ACC112 (cell line): Measurements from ENCODE around the gene ZCCHC7.

Experiments used
- H2AFZ ChIP-seq: fragments of 200-600 bp; sonication (generic); one replicate; pipeline ENCODE4 v1.6.0; 2017; ENCODE audit warnings: antibody characterized with exemption, low read length; ENCODE audit not compliant: unreplicated experiment
- H3K27ac ChIP-seq: fragments of 200-600 bp; sonication (generic); 2 replicates; pipeline ENCODE4 v1.5.1; 2014; ENCODE audit warnings: low read depth, mild to moderate bottlenecking, antibody characterized with exemption, low read length, moderate library complexity
- H3K27me3 ChIP-seq: fragments of 200-600 bp; sonication (generic); 2 replicates; pipeline ENCODE4 v1.6.1; 2014; ENCODE audit warnings: mild to moderate bottlenecking, antibody characterized with exemption, low read length, moderate library complexity, mixed read lengths; ENCODE audit not compliant: insufficient read depth
- H3K36me3 ChIP-seq: fragments of 200-600 bp; sonication (generic); 2 replicates; pipeline ENCODE4 v1.6.1; 2016; ENCODE audit warnings: mild to moderate bottlenecking, antibody characterized with exemption, low read length, moderate library complexity, mixed read lengths; ENCODE audit not compliant: insufficient read depth
- H3K4me1 ChIP-seq: fragments of 200-600 bp; sonication (generic); one replicate; pipeline ENCODE4 v1.6.1; 2016; ENCODE audit warnings: low read length, mixed read lengths; ENCODE audit not compliant: insufficient read depth, unreplicated experiment, control insufficient read depth
- H3K4me3 ChIP-seq: fragments of 200-600 bp; sonication (generic); 2 replicates; pipeline ENCODE4 v1.5.1; 2014; ENCODE audit warnings: mild to moderate bottlenecking, low read depth, low read length
- H3K79me2 ChIP-seq: fragments of 200-600 bp; sonication (generic); one replicate; pipeline ENCODE4 v1.6.0; 2016; ENCODE audit warnings: low read length; ENCODE audit not compliant: control insufficient read depth, unreplicated experiment, insufficient read depth

Gene ZCCHC7

DNA sequence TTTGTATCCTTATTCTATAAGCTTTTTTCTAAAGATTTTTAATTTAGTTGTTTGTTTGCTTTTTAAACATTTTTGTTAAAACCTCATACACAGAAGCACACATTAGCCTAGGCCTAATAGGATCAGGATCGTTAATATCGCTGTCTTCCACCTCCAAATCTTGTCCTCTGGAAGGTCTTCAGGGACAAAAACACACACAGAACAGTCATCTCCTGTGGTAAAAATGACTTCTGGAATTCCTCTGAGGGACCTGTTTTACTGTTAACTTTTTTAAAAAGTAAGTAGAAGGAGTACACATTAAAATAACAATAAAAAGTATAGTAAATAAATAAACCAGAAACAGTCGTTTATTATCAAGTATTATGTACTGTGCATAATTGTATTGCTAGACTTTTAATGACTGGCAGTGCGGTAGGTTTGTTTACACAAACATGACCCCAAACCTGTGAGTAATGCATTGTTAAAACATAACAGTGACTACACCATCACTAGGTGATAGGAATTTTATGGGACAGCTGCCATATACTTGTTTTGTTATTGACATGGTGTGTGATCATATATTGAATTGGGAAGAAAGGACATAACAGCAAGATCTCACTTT is 109.6 kb downstream of the ZCCHC7 start:
- Histone ChIP-seq H2AFZ (no peak overlapping the region), H3K4me3 (no peak overlapping the region), H3K27ac (no peak overlapping the region), H3K27me3 (no peaks in the 10 kb centered on the region), H3K79me2 (no peaks in the 10 kb centered on the region), H3K36me3 (no peaks in the 10 kb centered on the region), H3K4me1 (peaks cover 6% of the 10 kb centered on the region)

DNA sequence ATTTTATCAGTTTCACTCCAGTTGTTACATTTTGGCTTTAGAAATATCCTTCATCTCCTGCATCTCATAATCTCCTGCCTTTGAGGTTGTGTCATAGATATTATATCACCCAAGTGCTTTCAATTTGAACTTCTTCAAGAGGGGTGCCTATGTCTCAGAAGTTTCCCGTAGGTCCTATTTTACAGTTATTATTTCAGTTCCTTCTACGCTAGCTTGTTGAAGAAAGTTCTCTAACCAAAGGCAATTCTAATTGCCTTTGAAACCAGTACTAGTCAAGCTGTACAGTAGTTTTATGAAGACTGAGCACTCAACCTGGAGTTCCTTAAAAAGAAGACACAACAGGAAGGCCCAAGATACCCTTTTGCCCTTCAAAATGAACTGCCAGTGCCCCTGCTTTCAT is 116.4 kb downstream of the ZCCHC7 start:
- peaks cover 8% of the 10 kb centered on the region for H3K4me1 ChIP-seq
- no peaks in the 10 kb centered on the region for H3K27me3 ChIP-seq
- H3K4me3 ChIP-seq: no peak overlapping the region
- no peak overlapping the region for H2AFZ ChIP-seq
- no peaks in the 10 kb centered on the region for H3K36me3 ChIP-seq
- no peak overlapping the region for H3K27ac ChIP-seq
- H3K79me2 ChIP-seq: no peaks in the 10 kb centered on the region

DNA sequence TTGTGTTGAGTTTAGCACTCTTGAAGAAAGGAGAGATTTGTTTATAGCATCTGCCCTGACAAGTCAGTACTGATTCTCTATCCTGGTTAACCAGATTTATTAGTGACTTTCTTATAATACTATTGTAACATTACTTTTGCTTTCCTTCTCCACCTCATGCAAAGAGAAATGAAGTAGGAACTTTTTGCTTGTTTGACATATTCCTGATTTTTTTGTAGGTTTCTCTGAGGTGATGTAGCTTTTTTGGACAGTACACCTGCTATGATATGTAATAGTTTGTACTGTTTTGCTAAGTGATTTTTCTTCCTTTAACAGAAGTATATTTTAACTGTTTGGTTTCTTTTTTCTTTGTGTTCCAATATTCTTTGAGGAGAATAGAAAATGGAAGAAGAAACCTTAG is 117.7 kb downstream of the ZCCHC7 start:
- H3K4me3 ChIP-seq: no peak overlapping the region
- no peak overlapping the region for H2AFZ ChIP-seq
- H3K27me3 ChIP-seq: no peaks in the 10 kb centered on the region
- no peaks in the 10 kb centered on the region for H3K36me3 ChIP-seq
- no peaks in the 10 kb centered on the region for H3K79me2 ChIP-seq
- H3K4me1 ChIP-seq: peaks cover 8% of the 10 kb centered on the region
- H3K27ac ChIP-seq: no peak overlapping the region

DNA sequence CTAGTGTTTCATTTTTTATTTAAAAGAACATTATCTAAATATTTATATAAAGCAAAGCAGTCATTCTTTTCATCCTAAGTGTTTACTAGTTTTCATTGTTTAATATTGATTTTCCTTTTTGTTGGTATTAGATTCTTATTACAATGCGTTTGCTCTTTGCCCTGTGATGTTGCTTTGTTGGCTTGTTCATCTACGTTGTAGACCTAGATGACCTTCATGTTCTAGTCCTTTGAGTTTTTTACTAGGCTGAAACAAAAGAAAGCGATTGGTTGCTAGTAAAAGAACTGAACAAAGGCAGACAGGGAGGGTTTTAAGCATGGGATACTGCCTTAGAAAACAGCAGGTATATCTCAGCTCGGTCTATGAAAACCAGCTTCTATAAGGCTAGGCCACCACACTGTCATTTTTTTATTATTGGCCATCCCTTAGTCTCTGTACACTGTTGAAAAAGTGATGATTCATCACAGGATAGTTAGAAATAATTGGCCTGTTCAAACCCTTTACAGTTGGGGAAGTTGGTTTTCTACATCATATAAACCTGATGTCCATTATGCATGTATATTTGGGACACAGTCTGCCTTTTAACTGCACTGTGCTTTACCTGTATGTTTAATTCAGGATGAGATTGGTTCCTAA is 119.0 kb downstream of the ZCCHC7 start:
- Histone ChIP-seq H3K27ac (no peak overlapping the region), H3K27me3 (no peaks in the 10 kb centered on the region), H3K4me1 (peaks cover 8% of the 10 kb centered on the region), H3K4me3 (no peak overlapping the region), H2AFZ (no peak overlapping the region), H3K36me3 (no peaks in the 10 kb centered on the region), H3K79me2 (no peaks in the 10 kb centered on the region)

DNA sequence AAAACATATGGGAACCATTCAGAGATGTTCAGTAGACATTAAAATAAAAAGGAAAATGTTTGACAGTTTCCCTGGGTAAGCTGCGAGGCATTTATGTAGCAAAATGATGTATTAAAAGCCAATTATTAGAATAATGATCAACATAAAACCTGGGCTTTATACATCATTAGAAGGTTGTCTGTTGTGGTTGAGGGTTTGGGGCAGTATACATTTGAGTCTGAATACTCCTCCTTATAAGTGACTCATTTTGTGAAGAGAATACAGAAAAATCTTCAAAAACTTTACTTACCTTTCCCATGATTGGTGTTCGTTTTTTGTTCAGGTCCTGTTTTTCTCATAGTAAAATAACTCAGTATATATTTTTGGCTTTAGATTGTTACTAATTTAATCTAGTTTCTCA is 119.5 kb downstream of the ZCCHC7 start:
- no peak overlapping the region for H2AFZ ChIP-seq
- no peak overlapping the region for H3K4me3 ChIP-seq
- H3K36me3 ChIP-seq: no peaks in the 10 kb centered on the region
- no peaks in the 10 kb centered on the region for H3K27me3 ChIP-seq
- no peak overlapping the region for H3K27ac ChIP-seq
- peaks cover 8% of the 10 kb centered on the region for H3K4me1 ChIP-seq
- no peaks in the 10 kb centered on the region for H3K79me2 ChIP-seq

DNA sequence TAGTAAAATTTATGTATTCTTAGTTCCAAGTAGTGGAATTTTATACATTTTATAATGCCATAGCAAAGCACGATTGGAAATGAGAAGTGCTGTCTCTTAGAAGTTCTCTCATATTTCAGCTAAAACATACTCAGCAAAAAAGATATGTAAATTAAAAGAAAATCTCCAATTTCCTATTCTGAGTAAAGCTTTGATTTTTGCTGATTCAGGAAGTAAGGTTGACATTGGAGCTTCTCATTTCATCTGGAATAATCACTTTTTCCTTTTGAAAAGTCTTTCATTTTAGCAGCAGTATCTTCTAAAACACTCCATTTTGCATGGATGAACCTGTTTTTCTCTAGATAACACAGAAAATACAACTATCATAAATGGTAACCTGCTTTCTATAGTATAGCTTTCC is 121.0 kb downstream of the ZCCHC7 start:
- Histone ChIP-seq H3K79me2 (no peaks in the 10 kb centered on the region), H3K27ac (no peak overlapping the region)

DNA sequence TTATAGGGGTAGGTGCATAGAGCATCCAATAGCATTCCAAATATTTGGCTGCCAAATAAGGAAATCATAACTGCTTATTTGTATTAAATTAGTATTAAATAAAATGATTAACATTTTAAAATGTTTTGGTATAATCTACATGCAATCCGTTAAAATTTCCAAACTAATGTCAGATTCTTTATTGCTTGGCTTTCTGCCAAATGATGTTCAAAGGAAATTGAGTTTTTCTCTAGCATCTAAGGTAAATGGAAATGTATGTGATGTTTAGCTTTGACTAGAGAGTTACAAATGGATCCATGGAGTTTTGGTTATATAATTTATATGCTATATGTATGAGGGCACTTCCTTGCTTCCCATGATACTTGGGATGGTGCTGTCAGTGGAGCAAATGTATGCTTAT is 121.7 kb downstream of the ZCCHC7 start:
- H3K4me3 ChIP-seq: no peak overlapping the region
- no peak overlapping the region for H2AFZ ChIP-seq
- H3K27me3 ChIP-seq: no peaks in the 10 kb centered on the region
- H3K27ac ChIP-seq: no peak overlapping the region
- no peaks in the 10 kb centered on the region for H3K36me3 ChIP-seq
- H3K79me2 ChIP-seq: no peaks in the 10 kb centered on the region
- H3K4me1 ChIP-seq: peaks cover 8% of the 10 kb centered on the region

More for the DNA sequence above, 121.0 kb downstream of the ZCCHC7 start:
- no peak overlapping the region for H3K4me3 ChIP-seq
- no peaks in the 10 kb centered on the region for H3K36me3 ChIP-seq
- H3K4me1 ChIP-seq: peaks cover 8% of the 10 kb centered on the region
- no peaks in the 10 kb centered on the region for H3K27me3 ChIP-seq
- H2AFZ ChIP-seq: no peak overlapping the region

DNA sequence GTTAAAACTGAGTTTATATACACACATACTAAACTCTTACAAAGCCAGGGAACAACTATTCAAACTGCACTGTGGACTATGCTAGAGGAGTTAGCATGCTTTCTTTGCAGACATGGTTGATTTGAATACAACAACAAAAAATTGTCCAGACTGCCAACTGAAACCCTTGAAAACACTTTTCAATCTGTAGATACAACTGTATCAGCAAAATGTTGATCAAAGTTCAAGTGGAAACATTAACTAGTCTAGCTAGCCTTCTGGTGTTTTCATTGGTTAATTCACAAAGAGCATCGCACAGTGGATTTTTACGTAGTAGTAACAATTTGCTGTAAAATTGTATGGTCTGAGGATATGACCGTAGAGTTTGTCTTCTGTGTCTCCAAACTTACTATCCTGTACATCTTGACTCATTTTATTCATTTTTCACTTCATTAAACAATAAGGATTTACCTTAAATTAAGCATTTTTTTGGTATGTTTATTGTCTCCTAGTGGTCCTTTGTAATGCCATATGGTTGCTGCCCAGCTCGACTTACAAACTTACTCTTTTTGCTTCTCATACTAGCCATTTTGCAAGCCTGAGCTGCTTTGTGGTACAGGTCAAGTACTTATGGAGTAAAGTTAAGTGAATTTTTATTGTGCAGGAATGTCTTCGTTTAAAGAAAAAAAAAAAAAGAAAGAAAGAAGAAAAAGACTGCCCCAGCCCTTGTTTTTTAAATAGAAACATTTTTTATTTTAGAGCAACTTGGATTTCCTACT is 123.4 kb downstream of the ZCCHC7 start:
- Histone ChIP-seq H3K79me2 (no peaks in the 10 kb centered on the region), H3K4me1 (peaks cover 8% of the 10 kb centered on the region), H2AFZ (no peak overlapping the region), H3K27me3 (no peaks in the 10 kb centered on the region), H3K36me3 (no peaks in the 10 kb centered on the region), H3K27ac (no peak overlapping the region), H3K4me3 (no peak overlapping the region)

DNA sequence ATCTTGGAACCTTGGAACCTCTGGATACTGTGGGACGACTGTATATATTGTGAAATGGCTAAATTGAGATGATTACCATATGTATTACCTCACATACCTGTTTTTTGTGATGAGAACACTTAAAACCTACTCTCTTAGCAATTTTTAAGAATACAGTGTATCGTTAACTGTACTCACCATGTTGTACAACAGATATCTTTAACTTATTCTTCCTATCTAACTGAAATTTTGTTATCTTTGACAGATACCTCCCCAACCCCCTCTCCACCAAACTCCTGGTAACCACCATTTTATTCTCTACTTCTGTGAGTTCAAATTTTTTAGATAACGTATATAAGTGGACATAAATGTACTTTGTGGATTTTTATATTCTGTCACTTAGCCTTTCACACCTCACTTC is 126.5 kb downstream of the ZCCHC7 start:
- Histone ChIP-seq H3K36me3 (no peaks in the 10 kb centered on the region; the same call in 1 of the 2 replicates), H3K27me3 (no peaks in the 10 kb centered on the region), H3K79me2 (no peaks in the 10 kb centered on the region), H2AFZ (no peak overlapping the region), H3K4me3 (no peak overlapping the region), H3K27ac (no peak overlapping the region), H3K4me1 (no peaks in the 10 kb centered on the region)

DNA sequence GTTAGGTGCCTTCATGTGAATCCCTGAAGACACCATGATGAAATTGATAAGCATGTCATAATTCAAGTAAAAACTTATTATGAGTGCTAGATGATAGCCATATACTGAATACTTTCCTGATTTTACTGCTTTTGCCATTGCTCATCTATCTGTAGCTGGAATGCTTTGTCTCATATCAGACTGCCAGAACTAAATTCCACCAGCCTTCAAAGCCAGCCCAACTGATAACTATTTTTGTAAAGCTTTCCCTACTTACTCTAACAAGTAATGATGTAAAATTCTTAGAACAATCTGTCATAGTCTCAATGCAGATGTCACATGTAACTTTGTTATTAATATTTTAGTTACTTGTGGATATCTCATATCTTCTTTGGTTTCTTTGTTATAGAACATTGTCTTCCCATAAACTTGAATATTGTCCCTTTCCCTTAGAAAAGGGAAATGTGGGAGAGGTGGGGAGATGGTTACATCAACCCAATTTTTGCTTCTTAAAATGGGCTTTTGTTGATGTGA is 128.3 kb downstream of the ZCCHC7 start:
- H3K27me3 ChIP-seq: no peaks in the 10 kb centered on the region
- no peak overlapping the region for H2AFZ ChIP-seq
- no peaks in the 10 kb centered on the region; the same call in 1 of the 2 replicates for H3K36me3 ChIP-seq
- H3K79me2 ChIP-seq: no peaks in the 10 kb centered on the region
- no peak overlapping the region for H3K4me3 ChIP-seq
- no peaks in the 10 kb centered on the region for H3K4me1 ChIP-seq
- no peak overlapping the region for H3K27ac ChIP-seq
